H1 (cell line): Measurements from ENCODE around the gene ZNF398. TPM values are rescaled to one million over a fixed set of nuclear protein-coding genes. Genes with fewer than 3 reads are reported as not detected.

Experiments
- CTCF ChIA-PET: fragments of 300-600 bp; sonication (Branson Sonifier 250); formaldehyde crosslinking; loops from one replicate; lab custom pipeline; 2021; ENCODE audit not compliant: partially characterized antibody; lab: Charles Lee
- POLR2A ChIA-PET: fragments of 300-600 bp; sonication (Branson Sonifier 250); formaldehyde crosslinking; loops from one replicate; lab custom pipeline; 2021; ENCODE audit warnings: inconsistent platforms; ENCODE audit not compliant: partially characterized antibody; lab: Charles Lee
- DNase-seq, 2 experiments: peaks; one replicate each; pipeline versions ENCODE4 v3.0.0 to v3.0.0-alpha.2; 2010 to 2022; ENCODE audit warnings: low spot score in 2 of 2, low read depth in 1 of 2, mixed read lengths in 1 of 2
- FAIRE-seq: peaks from 2 replicates; lab custom pipeline; 2011; peaks lifted over from hg19 to GRCh38; lab: Jason Lieb, UNC
- H2AFZ ChIP-seq: 2 replicates; pipeline ENCODE4 v1.8.1; 2012; ENCODE audit warnings: low read length, inconsistent platforms
- H2AK5ac ChIP-seq: 2 replicates; pipeline ENCODE4 v1.6.1; 2013; ENCODE audit warnings: low read depth, low read length
- H2BK120ac ChIP-seq: replicated peaks from 2 replicates; pipeline ENCODE3; 2013; ENCODE audit warnings: low read depth, low read length, inconsistent platforms
- H2BK12ac ChIP-seq: 2 replicates; pipeline ENCODE4 v1.6.1; 2013; ENCODE audit warnings: low read depth, low read length
- H2BK15ac ChIP-seq: 2 replicates; pipeline ENCODE4 v1.6.1; 2013; ENCODE audit warnings: low read length
- H2BK20ac ChIP-seq: 2 replicates; pipeline ENCODE4 v1.6.1; 2013; ENCODE audit warnings: low read length
- H2BK5ac ChIP-seq: 2 replicates; pipeline ENCODE4 v1.6.1; 2013; ENCODE audit warnings: low read depth, low read length
- H3K14ac ChIP-seq: 2 replicates; pipeline ENCODE4 v1.6.1; 2013; ENCODE audit warnings: inconsistent platforms; ENCODE audit not compliant: insufficient read length
- H3K18ac ChIP-seq: 2 replicates; pipeline ENCODE4 v1.6.1; 2013; ENCODE audit warnings: low read length; ENCODE audit errors: extremely low read depth
- H3K23ac ChIP-seq: 2 replicates; pipeline ENCODE4 v1.6.1; 2013; ENCODE audit warnings: inconsistent platforms; ENCODE audit not compliant: insufficient read length
- H3K23me2 ChIP-seq: 2 replicates; pipeline ENCODE4 v1.6.1; 2013; ENCODE audit warnings: low read depth, low read length
- H3K27ac ChIP-seq: 2 replicates; pipeline ENCODE4 v1.6.1; 2011; ENCODE audit warnings: low read depth, low read length, inconsistent platforms
- H3K27me3 ChIP-seq, 4 experiments: replicated peaks in 1 of 4; 1 replicate in 1 of 4; 2 replicates in 3 of 4; pipeline versions ENCODE4 v1.6.1 to v1.8.1; 2011 to 2013; ENCODE audit warnings: low read length in 3 of 4, mild to moderate bottlenecking in 3 of 4, inconsistent platforms in 2 of 4, mixed read lengths in 2 of 4, moderate library complexity in 1 of 4; ENCODE audit not compliant: control insufficient read depth in 3 of 4, insufficient read depth in 3 of 4; ENCODE audit errors: extremely low read depth in 1 of 4
- H3K36me3 ChIP-seq, 4 experiments: 2 replicates each; pipeline versions ENCODE4 v1.6.1 to v1.8.1; 2011 to 2013; ENCODE audit warnings: mild to moderate bottlenecking in 4 of 4, low read length in 3 of 4, moderate library complexity in 2 of 4, control low read depth in 1 of 4, inconsistent platforms in 1 of 4; ENCODE audit not compliant: insufficient read depth in 4 of 4, control insufficient read depth in 2 of 4
- H3K4ac ChIP-seq: replicated peaks from 2 replicates; pipeline ENCODE3; 2013; ENCODE audit warnings: low read length, low read depth, mixed read lengths, inconsistent platforms; ENCODE audit not compliant: insufficient read length
- H3K4me1 ChIP-seq, 4 experiments: replicated peaks in 1 of 4; 1 replicate in 1 of 4; 2 replicates in 3 of 4; pipeline versions ENCODE4 v1.6.1 to v1.8.1; 2011 to 2013; ENCODE audit warnings: low read length in 3 of 4, inconsistent platforms in 2 of 4, mixed read lengths in 1 of 4; ENCODE audit not compliant: insufficient read depth in 4 of 4, control insufficient read depth in 3 of 4
- H3K4me2 ChIP-seq, 2 experiments: 2 replicates each; pipeline versions ENCODE4 v1.6.1 to v1.8.1; 2011 to 2013; ENCODE audit warnings: low read depth in 2 of 2, low read length in 2 of 2, control low read depth in 1 of 2, inconsistent platforms in 1 of 2, mild to moderate bottlenecking in 1 of 2; ENCODE audit not compliant: insufficient read depth in 1 of 2
- H3K4me3 ChIP-seq, 4 experiments: fragments of 200-600, 300-600 bp in 1 of 4; sonication (generic), shearing (Covaris generic), sonication (Bioruptor Twin) in 1 of 4; 2 replicates each; pipeline versions ENCODE4 v1.5.1 to v1.8.1; 2011 to 2016; ENCODE audit warnings: low read length in 4 of 4, low read depth in 3 of 4, control low read depth in 2 of 4, inconsistent platforms in 2 of 4, mild to moderate bottlenecking in 2 of 4, mixed read lengths in 1 of 4, moderate library complexity in 1 of 4; ENCODE audit not compliant: insufficient read depth in 2 of 4; ENCODE audit errors: extremely low read depth in 1 of 4
- H3K56ac ChIP-seq: replicated peaks from 2 replicates; pipeline ENCODE3; 2013; ENCODE audit warnings: low read depth, mild to moderate bottlenecking, mixed read lengths, low read length, inconsistent platforms; ENCODE audit not compliant: insufficient read length
- H3K79me1 ChIP-seq: 2 replicates; pipeline ENCODE4 v1.6.1; 2013; ENCODE audit warnings: low read depth, low read length, control low read depth
- H3K79me2 ChIP-seq, 2 experiments: 2 replicates each; pipeline versions ENCODE4 v1.6.1 to v1.8.1; 2012 to 2013; ENCODE audit warnings: low read length in 2 of 2, mild to moderate bottlenecking in 2 of 2, inconsistent platforms in 1 of 2; ENCODE audit not compliant: insufficient read depth in 2 of 2, control insufficient read depth in 1 of 2
- H3K9ac ChIP-seq, 4 experiments: replicated peaks in 1 of 4; 1 replicate in 1 of 4; 2 replicates in 3 of 4; pipeline versions ENCODE4 v1.6.1 to v1.8.1; 2011 to 2013; ENCODE audit warnings: low read depth in 3 of 4, low read length in 3 of 4, control low read depth in 2 of 4, mild to moderate bottlenecking in 2 of 4, moderate library complexity in 2 of 4, inconsistent platforms in 1 of 4; ENCODE audit errors: extremely low read depth in 1 of 4
- H3K9me3 ChIP-seq, 2 experiments: 2 replicates each; pipeline versions ENCODE4 v1.6.1 to v1.8.1; 2012 to 2013; ENCODE audit warnings: mild to moderate bottlenecking in 2 of 2, moderate library complexity in 2 of 2, control low read depth in 1 of 2, inconsistent platforms in 1 of 2, low read depth in 1 of 2, low read length in 1 of 2, mixed read lengths in 1 of 2; ENCODE audit not compliant: insufficient read depth in 2 of 2
- H4K20me1 ChIP-seq, 2 experiments: replicated peaks in 1 of 2; 2 replicates each; pipeline versions ENCODE3 to v1.8.1; 2011 to 2013; ENCODE audit warnings: inconsistent platforms in 2 of 2, low read length in 2 of 2, mild to moderate bottlenecking in 1 of 2; ENCODE audit not compliant: insufficient read depth in 2 of 2, control insufficient read depth in 1 of 2
- H4K5ac ChIP-seq: 2 replicates; pipeline ENCODE4 v1.6.1; 2013; ENCODE audit warnings: low read length, low read depth, mixed read lengths, inconsistent platforms; ENCODE audit not compliant: insufficient read length
- H4K8ac ChIP-seq: 2 replicates; pipeline ENCODE4 v1.8.0; 2013; ENCODE audit warnings: mild to moderate bottlenecking, moderate library complexity, low read length, inconsistent platforms; ENCODE audit not compliant: insufficient read depth; ENCODE audit errors: extremely low read depth
- H4K91ac ChIP-seq: replicated peaks from 2 replicates; pipeline ENCODE3; 2013; ENCODE audit warnings: low read length, mixed read lengths, inconsistent platforms; ENCODE audit not compliant: insufficient read length
- E2F6 ChIP-seq: IDR thresholded peaks from 2 replicates; pipeline ENCODE4 v1.6.1; 2012; ENCODE audit warnings: inconsistent platforms
- MAX ChIP-seq: IDR thresholded peaks from 2 replicates; pipeline ENCODE4 v1.6.1; 2012; ENCODE audit warnings: inconsistent platforms
- POLR2AphosphoS5 ChIP-seq: IDR thresholded peaks from 2 replicates; pipeline ENCODE4 v1.6.1; 2011; ENCODE audit warnings: low read depth, low read length
- SIN3A ChIP-seq, 2 experiments: IDR thresholded peaks in 1 of 2; conservative IDR thresholded peaks in 1 of 2; 2 replicates each; pipeline ENCODE4 v1.6.1; 2011 to 2012; ENCODE audit warnings: low read length in 2 of 2, improper control_type of control experiment in 1 of 2, low read depth in 1 of 2, mild to moderate bottlenecking in 1 of 2
- TBP ChIP-seq: IDR thresholded peaks from 2 replicates; pipeline ENCODE4 v1.6.1; 2011; ENCODE audit warnings: low read depth, low read length, improper control_type of control experiment
- WGBS, 2 experiments: shearing (Covaris generic) in 1 of 2; methylation state at CpG; one replicate each; pipeline versions ENCODE4 v1.1.6 to v1.1.7; 2013 to 2015; ENCODE audit warnings: low lambda C conversion rate in 2 of 2, mixed read lengths in 2 of 2, inconsistent platforms in 1 of 2, low coverage in 1 of 2, missing lambda C conversion rate in 1 of 2; ENCODE audit not compliant: insufficient replicate concordance in 2 of 2, insufficient coverage in 1 of 2, insufficient read length in 1 of 2; ENCODE audit errors: extremely low coverage in 1 of 2, missing lambda C conversion rate in 1 of 2; 5-methylcytosine and 5-hydroxymethylcytosine counted together
- polyA plus RNA-seq, 7 experiments: library from polyadenylated mRNA; depleted of rRNA in 3 of 7; stranded (reverse) in 5 of 7; unstranded in 2 of 7; fragments of >200 nt in 5 of 7; fragments of 200-250 nt in 2 of 7; gene quantifications; 1 replicate in 5 of 7; 2 replicates in 1 of 7; 4 replicates in 1 of 7; pipeline versions ENCODE4 v1.2.1 to v1.2.3, GENCODE V29; 2011 to 2013; ENCODE audit warnings: missing spikeins in 2 of 7, mixed read lengths in 2 of 7
- total RNA-seq: library from RNA; stranded (reverse); fragmentation: NEBNext Ultra II Directional; extraction: Animal tissue kit (Norgen Biotek cat#: 25700); gene quantifications from 2 replicates; pipeline ENCODE4 v1.2.1, GENCODE V29; 2021

The ZNF398 gene
- total and polyA plus RNA-seq, 2 of the 8 experiments (the other 6 are each of a cell fraction or from before 2014, with no cell fraction given) = 52.7 to 63.5 TPM

- Histone ChIP-seq H2BK120ac (no peak overlapping the region), H3K56ac (no peak overlapping the region), H3K36me3 (peaks cover 20 to 34% (median 26%) of the 10 kb centered on the region in 4 experiments), H4K8ac (no peak overlapping the region; the same call in 1 of the 2 replicates), H3K9me3 (no peaks in the 10 kb centered on the region), H4K20me1 (peaks cover 2 to 4% of the 10 kb centered on the region in 2 experiments), H3K18ac (no peak overlapping the region; the same call in 1 of the 2 replicates), H2BK12ac (no peak overlapping the region), H3K4ac (no peak overlapping the region), H2BK20ac (no peak overlapping the region), H2BK5ac (no peak overlapping the region), H3K4me1 (peaks cover 0 to 5% (median 4%) of the 10 kb centered on the region in 4 experiments; a peak in 5 of 7 replicates), H2BK15ac (no peak overlapping the region), H3K79me1 (peaks cover 8% of the 10 kb centered on the region), H2AFZ (no peak overlapping the region), H3K23me2 (peaks cover 5% of the 10 kb centered on the region; the same call in 1 of the 2 replicates), H3K79me2 (peaks cover 3 to 27% of the 10 kb centered on the region in 2 experiments; a peak in 3 of 4 replicates), H3K27me3 (no peaks in the 10 kb centered on the region), H3K23ac (no peak overlapping the region), H3K14ac (no peak overlapping the region), H3K9ac (peak overlapping the region; percentile 64 to 97 (median 92)), H4K5ac (peak overlapping the region; percentile 29), H3K4me2 (peak overlapping the region; percentile 89 to 91), H3K4me3 (peak overlapping the region; percentile 78 to 94 (median 88)), H3K27ac (peak overlapping the region; percentile 19; the same call in 1 of the 2 replicates), H2AK5ac (no peak overlapping the region), H4K91ac (no peak overlapping the region)
- 13% methylated on average over 17 of the region's 17 CpGs; no CpG with 5 or more reads in 1 of the 2 experiments for WGBS, 2 experiments
- CTCF ChIA-PET = interaction anchor here (0.8 to 2.9 kb wide), 12 partner anchors 8 to 227 kb away, joined by 3 to 9 read pairs (median 5); no protein-coding TSS in a partner anchor
- peak; percentile 52; the same call in 1 of the 2 replicates for TF ChIP-seq E2F6
- TF ChIP-seq TBP = 0 out of 2 replicates have a peak, but pooled peaks have one; percentile 10
- no peak for TF ChIP-seq POLR2AphosphoS5
- 0 out of 2 replicates have a peak, but pooled peaks have one; percentile 38 for TF ChIP-seq MAX
- TF ChIP-seq SIN3A (conservative IDR thresholded peaks at IDR 0.05 in 1 of 2, IDR thresholded peaks at IDR 0.05 in 1 of 2; ENCODE audit: low read depth in 1 of 2, low read length in 2 of 2) = peak in 1 of 2 experiments; percentile 8; a peak in 1 of 4 replicates
- FAIRE-seq (no peak), DNase-seq (no peak)
- POLR2A ChIA-PET = interaction anchor here (0.9 to 7.8 kb wide), 23 partner anchors 9 to 214 kb away, joined by 3 to 82 read pairs (median 5); partner anchors contain the start of genes ZNF398, ZNF425 and ZNF783
Observed at GRCh38 chr7:149196151-149196704, 49.0 kb downstream of the ZNF398 start.
